Subcutaneous abdominal adipose tissue (tissue), 5 donors: ENCODE results near the gene PIGZ.
A peak's percentile ranks its signal among the peaks of the same experiment; 100 is the strongest.

Source experiments
- H3K27ac ChIP-seq: one replicate; pipeline ENCODE4 v1.7.0; 2013; ENCODE audit warnings: low read depth, mild to moderate bottlenecking, inconsistent platforms, low read length, moderate library complexity
- H3K27me3 ChIP-seq, 5 donors: one replicate each; pipeline ENCODE4 v1.7.0; 2013; ENCODE audit warnings: low read length in 5 of 5, inconsistent platforms in 1 of 5; ENCODE audit not compliant: control insufficient read depth in 5 of 5, insufficient read depth in 4 of 5
- H3K36me3 ChIP-seq, 5 donors: one replicate each; pipeline ENCODE4 v1.7.0; 2013; ENCODE audit warnings: low read length in 5 of 5; ENCODE audit not compliant: control insufficient read depth in 5 of 5, insufficient read depth in 5 of 5
- H3K4me1 ChIP-seq, 5 donors: one replicate each; pipeline ENCODE4 v1.7.0; 2013; ENCODE audit warnings: low read length in 5 of 5, mild to moderate bottlenecking in 3 of 5, moderate library complexity in 1 of 5; ENCODE audit not compliant: control insufficient read depth in 5 of 5, insufficient read depth in 5 of 5
- H3K4me3 ChIP-seq, 5 donors: one replicate each; pipeline ENCODE4 v1.7.0; 2013; ENCODE audit warnings: low read length in 5 of 5, low read depth in 1 of 5
- H3K9ac ChIP-seq, 5 donors: one replicate each; pipeline ENCODE4 v1.7.0; 2013; ENCODE audit warnings: low read length in 5 of 5, mild to moderate bottlenecking in 4 of 5, moderate library complexity in 3 of 5
- H3K9me3 ChIP-seq, 5 donors: one replicate each; pipeline ENCODE4 v1.7.0; 2013; ENCODE audit warnings: low read length in 5 of 5; ENCODE audit not compliant: control insufficient read depth in 5 of 5
- donor health status: healthy.
- donor health status: healthy.
- donor health status: healthy.
- donor health status: healthy.
- donor health status: healthy.

PIGZ gene

DNA sequence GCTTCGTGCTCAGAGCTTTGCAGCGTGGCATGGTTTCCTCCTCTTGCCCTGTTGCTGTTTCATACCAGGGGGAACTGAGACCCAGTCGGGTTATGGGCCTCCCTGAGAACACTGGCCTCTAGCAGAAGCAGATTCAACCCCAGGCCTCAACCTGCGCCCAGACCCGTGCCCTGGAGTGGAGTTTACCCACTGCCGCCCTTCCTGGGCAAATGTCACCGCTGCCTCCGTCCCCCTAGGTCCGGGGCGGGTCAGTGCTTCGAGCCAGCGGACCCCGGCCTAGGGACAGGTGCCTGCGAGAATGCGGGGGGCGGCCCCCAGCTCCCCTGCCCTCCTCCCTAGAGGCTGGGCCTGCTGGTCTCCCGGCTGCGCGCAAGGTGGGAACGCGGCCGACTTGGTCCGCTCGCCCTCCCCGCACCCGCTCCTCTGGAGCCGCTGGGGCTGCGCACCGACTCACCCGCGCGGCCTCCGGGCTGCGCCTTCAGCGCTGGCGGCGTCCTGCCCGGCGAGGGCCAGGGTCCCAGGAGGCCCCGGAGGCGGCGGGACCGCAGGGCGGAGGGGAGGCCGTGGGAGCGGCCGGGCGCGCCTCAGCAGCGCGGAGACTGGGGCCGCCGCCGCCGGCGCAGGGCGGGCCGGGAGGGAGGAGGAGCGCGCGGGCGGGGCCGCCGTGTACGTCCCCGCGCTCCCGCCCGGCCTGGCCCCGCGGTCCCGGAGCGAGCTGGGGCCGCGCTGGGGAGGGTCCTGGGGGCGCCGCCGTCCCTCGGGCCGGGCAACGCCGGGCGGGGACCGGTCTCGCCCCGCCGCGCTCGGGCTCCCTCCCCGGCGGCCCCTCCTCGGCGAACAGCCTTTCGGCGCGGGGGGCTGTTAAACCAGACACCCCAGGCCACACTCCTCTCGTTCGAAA, at the start of gene PIGZ:
PIGZ (minus strand) TSS at position 601 of the 901 bp plus-strand sequence. CDS start 16,802 bp downstream, outside the sequence.
- Histone ChIP-seq H3K4me3 (peak within 1 kb of the TSS; percentile 75 to 86 (median 82)), H3K4me1 (peaks cover 2 to 21% (median 11%) of the 10 kb centered on the region in 5 donors), H3K27me3 (no peaks in the 10 kb centered on the region), H3K27ac (peak within 1 kb of the TSS; percentile 54), H3K9ac (peak within 1 kb of the TSS in 4 of 5 donors; percentile 75 to 84 (median 80)), H3K9me3 (no peaks in the 10 kb centered on the region), H3K36me3 (peaks cover 0 to 4% (median 0%) of the 10 kb centered on the region in 5 donors)

DNA sequence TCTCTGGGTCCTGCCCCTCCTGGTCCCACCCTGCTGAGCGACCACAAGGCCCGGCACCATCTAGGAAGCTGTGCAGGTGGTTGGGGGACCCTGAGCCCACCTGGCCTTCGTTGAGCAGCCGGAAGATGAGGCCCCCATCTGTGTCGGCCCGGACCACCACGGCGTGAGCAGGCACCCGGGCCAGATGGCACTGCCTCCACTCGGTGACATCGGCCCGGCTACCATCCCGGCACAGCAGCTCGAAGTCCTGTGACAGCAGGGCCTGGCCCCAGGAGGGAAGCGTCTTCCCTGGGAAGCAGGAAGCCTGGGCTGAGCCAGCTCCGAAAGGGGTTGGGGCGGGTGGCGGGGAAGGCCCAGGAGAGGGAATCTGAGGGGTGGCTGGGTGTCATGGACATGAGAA, 48.4 kb upstream of the PIGZ start:
- Histone ChIP-seq H3K9me3 (no peaks in the 10 kb centered on the region), H3K36me3 (no peaks in the 10 kb centered on the region), H3K27me3 (peaks cover 0 to 8% (median 4%) of the 10 kb centered on the region in 5 donors), H3K4me1 (no peaks in the 10 kb centered on the region), H3K9ac (no peak overlapping the region), H3K27ac (no peak overlapping the region), H3K4me3 (no peak overlapping the region)

GRCh38 chr3:197015790-197016736, 47.4 kb upstream of the PIGZ start:
- H3K4me1 ChIP-seq = no peaks in the 10 kb centered on the region
- no peak overlapping the region for H3K27ac ChIP-seq
- no peaks in the 10 kb centered on the region for H3K36me3 ChIP-seq
- no peak overlapping the region for H3K9ac ChIP-seq
- no peak overlapping the region for H3K4me3 ChIP-seq
- no peaks in the 10 kb centered on the region for H3K9me3 ChIP-seq
- peaks cover 0 to 5% (median 0%) of the 10 kb centered on the region in 5 donors for H3K27me3 ChIP-seq

GRCh38 chr3:197014942-197015575, 46.4 kb upstream of the PIGZ start:
- Histone ChIP-seq H3K36me3 (no peaks in the 10 kb centered on the region), H3K27ac (no peak overlapping the region), H3K27me3 (peaks cover 0 to 5% (median 0%) of the 10 kb centered on the region in 5 donors), H3K9me3 (no peaks in the 10 kb centered on the region), H3K4me3 (no peak overlapping the region), H3K4me1 (no peaks in the 10 kb centered on the region), H3K9ac (no peak overlapping the region)

- H3K27ac ChIP-seq = no peak overlapping the region
- peaks cover 0 to 8% (median 0%) of the 10 kb centered on the region in 5 donors for H3K27me3 ChIP-seq
- H3K4me1 ChIP-seq = no peaks in the 10 kb centered on the region
- H3K4me3 ChIP-seq = no peak overlapping the region
- H3K36me3 ChIP-seq = no peaks in the 10 kb centered on the region
- no peaks in the 10 kb centered on the region for H3K9me3 ChIP-seq
- no peak overlapping the region for H3K9ac ChIP-seq
Measured at GRCh38 chr3:197014024-197014423, 45.4 kb upstream of the PIGZ start.

DNA sequence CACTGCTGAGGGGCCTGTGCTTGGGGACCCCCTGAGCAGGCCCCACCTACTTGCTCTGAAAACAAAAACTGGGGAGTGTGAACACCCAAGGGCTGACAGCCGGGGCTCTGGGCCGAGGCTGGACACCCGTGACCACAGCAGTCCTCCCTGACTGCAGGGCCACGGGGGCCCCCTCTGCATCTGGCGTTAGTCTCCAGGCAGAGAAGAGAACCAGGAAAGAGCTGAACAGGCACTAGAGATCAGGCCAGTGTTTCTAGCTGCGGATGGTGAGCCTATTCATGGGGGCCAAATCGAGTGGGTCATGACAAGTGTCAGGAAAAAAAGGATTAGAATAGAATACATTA, 43.9 kb upstream of the PIGZ start:
- Histone ChIP-seq H3K27ac (no peak overlapping the region), H3K9ac (no peak overlapping the region), H3K4me1 (no peaks in the 10 kb centered on the region), H3K4me3 (no peak overlapping the region), H3K36me3 (no peaks in the 10 kb centered on the region), H3K9me3 (no peaks in the 10 kb centered on the region), H3K27me3 (peaks cover 0 to 11% (median 3%) of the 10 kb centered on the region in 5 donors)

- Histone ChIP-seq H3K27me3 (peaks cover 0 to 11% (median 5%) of the 10 kb centered on the region in 5 donors), H3K4me3 (no peak overlapping the region), H3K4me1 (no peaks in the 10 kb centered on the region), H3K36me3 (no peaks in the 10 kb centered on the region), H3K9me3 (no peaks in the 10 kb centered on the region), H3K9ac (no peak overlapping the region), H3K27ac (no peak overlapping the region)
Measured at GRCh38 chr3:197011780-197012539, 43.3 kb upstream of the PIGZ start.

DNA sequence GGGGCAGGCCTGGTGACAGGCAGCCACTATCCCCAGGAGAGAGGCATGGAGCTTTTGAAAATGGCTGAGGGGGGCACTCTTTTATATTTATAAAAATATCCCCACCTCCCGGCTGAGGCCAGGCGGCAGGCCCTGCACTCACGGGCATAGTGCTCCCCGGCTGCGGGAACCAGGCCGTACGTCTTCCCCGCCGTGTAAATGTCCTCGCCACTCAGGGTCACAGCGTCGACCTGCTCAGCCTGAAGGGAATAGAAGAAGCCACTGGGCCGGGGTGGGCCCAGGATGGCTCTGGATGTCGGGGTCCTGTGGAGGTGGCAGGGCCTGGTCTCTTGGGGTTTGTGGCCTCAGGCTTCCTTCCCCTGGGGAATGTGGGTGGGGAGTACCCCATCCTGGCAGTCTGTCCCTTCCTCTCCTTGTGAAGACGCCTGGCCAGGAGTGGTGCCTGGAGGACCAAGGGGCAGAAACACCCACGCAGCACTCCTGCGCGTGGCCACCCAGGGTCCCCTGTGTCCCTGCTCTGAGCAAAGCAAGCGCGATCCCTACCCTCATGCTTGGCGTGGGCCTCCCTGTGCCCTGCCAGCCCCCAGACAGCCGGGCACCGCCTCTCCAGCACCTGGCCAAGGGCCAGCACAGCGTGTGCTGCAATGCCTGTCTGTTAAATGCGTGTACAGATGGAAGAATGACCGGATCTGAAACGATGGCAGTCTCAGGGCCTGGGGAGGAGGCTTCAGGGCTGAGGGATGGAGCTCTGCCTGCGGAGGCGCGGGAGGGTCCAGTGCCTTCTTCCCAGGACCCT, 42.1 kb upstream of the PIGZ start:
- Histone ChIP-seq H3K4me1 (no peaks in the 10 kb centered on the region), H3K4me3 (no peak overlapping the region), H3K9me3 (no peaks in the 10 kb centered on the region), H3K9ac (no peak overlapping the region), H3K36me3 (no peaks in the 10 kb centered on the region), H3K27me3 (peaks cover 0 to 11% (median 5%) of the 10 kb centered on the region in 5 donors), H3K27ac (no peak overlapping the region)
